Lung microvascular endothelial cell (primary cell): Measurements from ENCODE around the gene BEST4. TPM values are rescaled to one million over a fixed set of nuclear protein-coding genes. Genes with fewer than 3 reads are reported as not detected.
"Not testable (repeated sequence)": the region's sequence is repeated elsewhere in the genome, so short reads cannot be mapped to it uniquely, and the experiment has no call there.

ENCODE experiments used
- DNase-seq, 2 donors: peaks; one replicate each; pipeline versions ENCODE4 v3.0.0 to v3.0.0-alpha.2; 2010; ENCODE audit warnings: low read depth in 2 of 2
- total RNA-seq: library from RNA; depleted of rRNA; stranded (reverse); fragments of >200 nt; gene quantifications from 2 replicates; pipeline ENCODE4 v1.2.1, GENCODE V29; 2014

The BEST4 gene
- total RNA-seq, 1 donor from 2014 or later = under 0.01 TPM

- peak in 1 of 2 donors; percentile 52 for DNase-seq
Measured at GRCh38 chr1:44802306-44803061, 14.5 kb upstream of the BEST4 start.

- peak in 1 of 2 donors; percentile 41 for DNase-seq
Measured at GRCh38 chr1:44801491-44802305, 13.7 kb upstream of the BEST4 start.

- peak; percentile 99 for DNase-seq
Measured at GRCh38 chr1:44799770-44800584, 12.0 kb upstream of the BEST4 start, which contains the start of gene PLK3. Gene PLK3 (plus strand): TSS chr1:44800377. CDS start chr1:44800464, 87 bp downstream.

GRCh38 chr1:44798481-44799365 is 10.8 kb upstream of the BEST4 start:
- no peak for DNase-seq

- not testable (repeated sequence) for DNase-seq
Measured at GRCh38 chr1:44797886-44798285, 9.9 kb upstream of the BEST4 start.

- DNase-seq = no peak
Measured at GRCh38 chr1:44792736-44793502, 4.9 kb upstream of the BEST4 start.

GRCh38 chr1:44790968-44791801 is 3.2 kb upstream of the BEST4 start:
- DNase-seq = no peak

- DNase-seq = no peak
Measured at GRCh38 chr1:44787506-44787905, 464 bp downstream of the BEST4 start.

GRCh38 chr1:44786841-44787426 is 1.0 kb downstream of the BEST4 start:
- DNase-seq = no peak

GRCh38 chr1:44786138-44786840 is 1.7 kb downstream of the BEST4 start:
- peak; percentile 67 to 80 for DNase-seq

- DNase-seq = no peak
Measured at GRCh38 chr1:44785501-44786137, 2.4 kb downstream of the BEST4 start.

- no peak for DNase-seq
Measured at GRCh38 chr1:44785029-44785380, 3.0 kb downstream of the BEST4 start.

GRCh38 chr1:44784094-44785028 is 3.6 kb downstream of the BEST4 start:
- DNase-seq = no peak

- no peak for DNase-seq
Measured at GRCh38 chr1:44783697-44784093, 4.3 kb downstream of the BEST4 start.

GRCh38 chr1:44780583-44781121 is 7.3 kb downstream of the BEST4 start:
- no peak for DNase-seq
